HG02840 (cell line): ENCODE measurements around the gene AAMDC.
"Not testable (repeated sequence)": the region's sequence is repeated elsewhere in the genome, so short reads cannot be mapped to it uniquely, and the experiment has no call there.

ENCODE experiments used
- ATAC-seq: cut with Tn5 transposase; IDR thresholded peaks from one replicate; pipeline ENCODE4 v1.9.1; 2021; ENCODE audit warnings: mild to moderate bottlenecking, moderate library complexity, moderate number of reproducible peaks; ENCODE audit not compliant: unreplicated experiment, low FRiP score

The AAMDC gene

DNA sequence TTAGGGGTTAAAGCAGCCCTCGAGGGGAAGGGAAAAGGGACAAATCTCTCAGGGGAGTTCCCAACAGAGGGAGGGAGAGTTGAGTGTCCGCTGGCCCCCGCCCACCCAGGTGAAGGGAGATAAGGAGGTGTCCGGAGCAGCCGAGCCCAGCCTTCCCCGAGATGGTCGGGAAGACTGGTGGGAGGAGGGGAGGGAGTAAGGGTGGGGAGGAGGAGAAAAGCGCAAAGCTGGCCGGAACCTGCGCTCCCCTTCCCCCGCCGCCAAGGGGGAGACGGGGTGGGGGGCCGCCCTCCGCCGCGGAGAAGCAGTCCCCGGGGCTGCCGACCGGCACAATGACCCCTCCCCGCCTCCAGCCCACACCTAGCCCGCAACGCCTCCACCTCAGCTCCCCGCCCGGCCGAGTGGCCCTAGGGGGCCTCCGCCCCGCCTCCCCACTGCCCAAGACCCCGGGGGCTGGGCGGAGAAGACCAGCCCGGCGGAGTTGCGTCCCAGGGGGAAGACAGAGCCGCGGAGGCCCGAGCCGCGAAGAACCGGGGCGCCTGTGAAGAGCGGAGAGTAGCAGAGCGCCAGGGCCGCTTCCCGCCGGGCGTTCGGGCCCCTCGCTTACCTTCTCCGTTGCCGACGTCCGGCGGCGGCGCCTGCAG is 901 bp upstream of the AAMDC start:
- ATAC-seq, result peak; percentile 12

DNA sequence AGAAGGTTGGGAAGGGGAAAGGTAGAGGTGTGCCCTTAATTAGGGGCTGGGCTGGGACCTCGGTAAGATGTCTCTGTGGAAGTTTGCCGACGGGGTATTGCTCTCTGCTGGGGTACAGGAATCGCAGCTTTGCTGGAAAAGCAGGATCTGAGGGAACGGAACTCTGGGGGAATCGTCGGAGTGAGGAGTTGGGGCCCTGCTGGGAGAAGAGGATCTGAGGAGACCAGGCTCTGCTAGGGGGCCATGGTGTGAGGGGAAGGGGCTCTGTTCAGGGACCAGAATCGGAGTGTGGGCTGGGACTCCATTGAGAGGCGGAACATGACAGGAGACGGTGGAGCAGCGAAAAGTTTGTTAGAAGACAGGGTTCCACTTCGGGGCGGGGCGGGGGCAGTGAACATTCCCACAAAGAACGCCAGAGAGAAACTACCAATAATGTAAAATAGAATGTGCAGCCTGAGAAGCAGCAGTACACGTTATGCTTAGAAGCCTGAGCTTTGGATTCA is 456 bp downstream of the AAMDC start:
- ATAC-seq, result no peak

DNA sequence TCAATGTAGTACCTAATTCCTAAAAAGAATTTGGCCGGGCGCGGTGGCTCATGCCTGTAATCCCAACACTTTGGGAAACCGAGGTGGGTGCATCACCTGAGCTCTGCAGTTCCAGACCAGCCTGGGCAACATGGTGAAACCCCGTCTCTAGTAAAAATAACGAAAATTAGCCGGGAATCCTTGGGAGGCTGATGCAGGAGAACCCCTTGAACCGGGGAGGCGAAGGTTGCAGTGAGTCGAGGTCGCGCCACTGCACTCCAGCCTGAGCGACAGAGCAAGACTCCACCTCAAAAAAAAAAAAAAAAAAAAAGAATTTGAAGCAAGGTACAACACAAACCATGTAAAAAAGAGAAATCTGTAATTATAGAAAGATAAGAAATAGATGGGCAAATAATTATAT is 1.2 kb downstream of the AAMDC start:
- ATAC-seq, result not testable (repeated sequence)

DNA sequence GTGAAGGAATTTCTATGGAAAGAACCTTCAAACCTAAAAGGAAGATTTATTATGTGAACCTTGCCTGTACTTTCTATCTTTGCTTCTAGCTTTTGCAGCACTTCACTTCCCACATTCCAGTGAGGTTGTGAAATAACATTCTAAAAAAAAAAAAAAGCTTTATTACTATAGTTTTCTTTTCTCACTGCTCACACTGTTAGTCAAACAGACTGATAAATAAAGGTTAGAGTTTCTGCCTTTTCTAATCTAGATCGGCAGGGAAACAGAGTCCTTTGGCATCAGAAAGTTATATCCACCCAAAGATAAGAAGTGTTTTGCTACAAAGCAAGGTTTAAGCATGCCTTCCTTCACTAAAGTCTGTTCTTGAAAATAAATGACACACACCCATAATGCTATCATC is 2.8 kb downstream of the AAMDC start:
- no peak for ATAC-seq

DNA sequence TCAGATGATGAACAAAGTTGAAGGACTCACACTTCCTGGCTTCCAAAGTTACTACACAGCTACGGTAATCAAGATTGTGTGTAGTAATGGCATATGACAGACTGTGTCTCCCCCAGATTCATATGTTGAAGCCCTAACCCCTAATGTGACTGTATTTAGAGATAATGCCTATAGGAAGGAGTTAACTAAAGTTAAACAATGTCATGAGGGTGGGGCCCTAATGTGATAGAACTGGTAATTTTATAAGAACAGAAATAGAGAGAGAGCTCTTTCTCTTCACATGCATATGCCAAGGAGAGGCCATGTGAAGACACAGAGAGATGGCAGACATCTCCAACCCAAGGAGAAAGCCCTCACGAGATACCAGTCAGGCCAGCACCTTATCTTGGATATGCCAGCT is 8.0 kb downstream of the AAMDC start:
- ATAC-seq, result no peak

DNA sequence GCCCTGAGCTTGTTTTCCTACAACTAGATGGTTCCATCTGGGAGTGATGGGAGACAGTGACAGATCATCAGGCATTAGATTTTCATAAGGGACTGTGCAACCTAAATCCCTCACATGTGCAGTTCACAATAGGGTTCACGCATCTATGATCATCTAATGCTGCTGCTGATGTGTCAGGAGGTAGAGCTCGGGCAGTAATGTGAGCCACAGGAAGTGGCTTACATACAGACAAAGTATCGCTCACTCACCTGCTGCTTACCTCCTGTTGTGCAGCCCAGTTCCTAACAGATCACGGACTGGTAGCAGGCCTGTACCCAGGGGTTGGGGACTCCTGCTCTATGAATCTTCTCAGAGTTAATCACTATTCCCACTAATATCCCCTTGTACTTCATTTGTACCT is 12.4 kb downstream of the AAMDC start:
- ATAC-seq, result no peak

DNA sequence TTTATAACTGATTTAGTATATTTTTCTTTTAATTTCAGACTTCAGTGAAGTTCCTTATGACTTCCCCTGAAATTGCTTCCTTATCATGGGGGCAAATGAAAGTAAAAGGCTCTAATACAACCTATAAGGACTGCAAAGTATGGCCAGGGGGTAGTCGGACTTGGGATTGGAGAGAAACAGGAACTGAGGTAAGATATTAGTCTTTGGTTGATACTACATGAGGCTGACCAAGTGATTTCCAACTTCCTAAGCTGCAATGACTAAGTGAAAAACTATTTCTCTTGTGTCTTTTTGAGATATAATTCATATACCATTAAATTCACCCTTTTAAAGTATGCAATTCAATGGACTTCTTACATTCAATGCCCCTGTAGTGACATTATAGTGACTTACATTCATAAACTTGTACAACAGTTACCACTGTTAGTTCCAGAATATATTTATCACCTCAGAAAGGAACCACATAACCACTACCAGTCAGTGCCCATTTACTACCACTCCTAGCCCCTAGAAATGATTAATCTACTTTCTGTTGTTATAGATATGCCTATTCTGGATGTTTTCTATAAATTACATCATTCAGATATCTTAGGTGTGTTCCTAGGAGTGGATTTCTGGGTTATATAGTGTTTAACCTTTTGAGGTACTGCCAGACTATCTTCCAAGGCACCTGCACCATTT is 21.6 kb downstream of the AAMDC start:
- no peak for ATAC-seq

DNA sequence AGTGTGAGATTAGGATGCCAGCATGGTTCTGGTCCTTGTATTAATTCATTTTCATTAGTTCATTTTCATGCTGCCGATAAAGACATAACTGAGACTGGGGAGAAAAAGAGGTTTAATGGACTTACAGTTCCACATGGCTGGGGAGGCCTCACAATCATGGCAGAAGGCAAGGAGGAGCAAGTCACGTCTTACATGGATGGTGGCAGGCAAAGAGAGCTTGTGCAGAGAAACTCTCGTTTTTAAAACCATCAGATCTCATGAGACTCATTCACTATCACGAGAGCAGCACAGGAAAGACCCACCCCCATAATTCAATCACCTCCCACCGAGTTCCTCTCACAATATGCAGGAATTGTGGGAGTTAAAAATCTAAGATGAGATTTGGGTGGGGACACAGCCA is 22.8 kb downstream of the AAMDC start:
- not testable (repeated sequence) for ATAC-seq

DNA sequence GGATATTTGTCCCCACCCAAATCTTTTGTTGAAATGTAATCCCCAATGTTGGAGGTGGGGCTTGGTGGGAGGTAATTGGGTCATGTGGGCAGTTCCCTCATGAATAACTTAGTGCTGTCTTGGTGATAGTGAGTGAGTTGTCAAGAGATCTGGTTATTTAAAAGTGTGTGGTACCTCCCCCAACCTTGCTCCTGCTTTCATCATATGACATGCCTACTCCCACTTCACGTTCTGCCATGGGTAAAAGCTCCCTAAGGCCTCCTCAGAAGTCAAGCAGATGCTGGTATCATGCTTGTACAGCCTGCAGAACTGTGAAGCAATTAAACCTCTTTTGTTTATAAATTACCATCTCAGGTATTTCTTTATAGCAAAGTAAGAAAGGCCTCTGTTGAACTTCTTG is 30.6 kb downstream of the AAMDC start:
- ATAC-seq, result no peak

DNA sequence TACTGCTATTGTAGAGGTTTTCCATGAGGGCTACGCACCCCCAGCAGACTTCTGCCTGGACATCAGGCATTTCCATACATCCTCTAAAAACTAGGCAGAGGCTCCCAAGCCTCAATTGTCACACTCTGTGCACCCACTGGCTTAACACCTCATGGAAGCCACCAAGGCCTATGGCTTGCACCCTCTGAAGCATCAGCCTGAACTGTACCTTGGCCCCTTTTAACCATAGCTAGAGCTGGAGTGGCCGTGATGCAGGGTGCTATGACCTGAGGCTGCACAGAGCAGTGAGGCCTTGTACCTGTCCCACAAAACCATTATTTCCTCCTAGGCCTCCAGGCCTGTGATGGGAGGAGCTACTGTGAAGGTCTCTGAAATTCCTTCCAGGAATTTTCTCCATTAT is 33.9 kb downstream of the AAMDC start:
- no peak for ATAC-seq

DNA sequence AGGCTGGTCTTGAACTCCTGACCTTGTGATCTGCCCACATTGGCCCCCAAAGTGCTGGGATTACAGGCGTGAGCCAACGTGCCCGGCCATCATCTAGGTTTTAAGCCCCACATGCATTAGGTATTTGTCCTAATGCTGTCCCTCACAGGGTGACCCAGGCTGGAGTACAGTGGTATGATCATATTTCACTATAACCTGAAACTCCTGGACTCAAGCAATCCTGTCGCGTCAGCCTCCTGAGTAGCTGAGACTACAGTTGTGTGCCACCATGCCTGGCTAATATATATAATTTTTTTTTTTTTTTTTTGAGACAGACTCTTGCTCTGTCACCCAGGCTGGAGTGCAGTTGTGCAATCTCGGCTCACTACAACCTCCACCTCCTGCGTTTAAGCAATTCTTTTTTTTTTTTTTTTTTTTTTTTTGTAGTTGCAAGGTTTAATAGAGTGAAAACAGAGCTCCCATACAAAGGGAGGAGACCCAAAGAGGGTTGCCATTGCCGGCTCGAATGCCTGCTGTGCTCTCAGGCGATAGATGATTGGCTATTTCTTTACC is 37.0 kb downstream of the AAMDC start:
- ATAC-seq, result not testable (repeated sequence)

DNA sequence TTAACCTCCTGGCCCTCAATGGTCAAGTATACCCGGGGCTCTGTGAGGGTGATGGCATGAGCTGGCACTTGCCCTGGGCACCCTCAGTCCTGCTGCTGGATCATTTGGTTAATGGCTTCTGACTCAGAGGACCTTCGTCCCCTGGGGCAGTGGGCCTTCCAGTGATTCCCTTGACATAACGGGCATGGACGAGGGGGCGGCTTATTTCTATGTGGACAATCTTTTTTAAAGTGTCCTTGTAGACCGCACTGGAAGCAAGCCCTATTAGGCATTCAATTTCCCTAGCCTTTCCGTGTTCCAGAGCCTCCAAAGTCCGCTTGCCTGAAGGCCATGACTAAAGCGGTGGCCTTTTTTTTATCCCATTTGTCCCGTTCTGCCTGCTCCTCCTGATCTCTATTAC is 40.5 kb downstream of the AAMDC start:
- not testable (repeated sequence) for ATAC-seq

DNA sequence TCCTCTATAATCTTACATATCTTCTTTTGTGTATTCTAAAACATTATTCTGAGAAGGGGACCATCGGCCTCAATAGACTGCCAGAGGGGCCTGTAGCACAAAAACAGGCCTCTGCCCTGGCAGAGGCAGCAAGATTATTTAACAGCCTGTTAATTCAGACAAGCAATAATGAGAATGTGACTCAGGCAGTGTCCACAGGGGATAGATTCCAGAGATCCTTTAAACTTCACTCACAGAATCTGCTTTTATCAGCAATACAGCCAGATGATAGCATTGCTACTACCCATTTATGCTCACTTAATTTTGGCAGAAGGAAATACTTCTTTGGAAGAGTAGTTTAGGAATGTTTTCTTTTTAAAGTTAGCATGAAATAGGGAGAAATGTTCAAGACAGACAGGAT is 44.9 kb downstream of the AAMDC start:
- ATAC-seq, result no peak

DNA sequence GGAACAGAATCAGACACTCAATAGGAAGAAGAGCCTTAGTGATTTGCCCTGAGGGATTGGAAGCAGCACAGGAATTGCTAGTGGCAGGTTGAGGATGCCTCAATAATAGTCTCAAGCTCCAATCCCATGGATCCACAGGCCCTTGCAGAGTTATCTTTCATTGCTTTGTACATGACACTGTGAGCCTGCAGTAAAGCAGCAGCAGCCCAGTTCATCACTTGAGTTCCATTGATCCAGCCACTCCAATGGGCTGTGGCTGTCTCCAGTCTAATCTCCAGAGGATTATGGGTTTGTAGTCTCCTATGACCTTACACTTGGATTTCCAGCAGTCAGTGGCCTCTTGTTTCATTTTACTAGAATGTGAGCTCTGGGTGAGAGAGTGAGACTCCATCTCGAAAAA is 45.4 kb downstream of the AAMDC start:
- ATAC-seq, result no peak

DNA sequence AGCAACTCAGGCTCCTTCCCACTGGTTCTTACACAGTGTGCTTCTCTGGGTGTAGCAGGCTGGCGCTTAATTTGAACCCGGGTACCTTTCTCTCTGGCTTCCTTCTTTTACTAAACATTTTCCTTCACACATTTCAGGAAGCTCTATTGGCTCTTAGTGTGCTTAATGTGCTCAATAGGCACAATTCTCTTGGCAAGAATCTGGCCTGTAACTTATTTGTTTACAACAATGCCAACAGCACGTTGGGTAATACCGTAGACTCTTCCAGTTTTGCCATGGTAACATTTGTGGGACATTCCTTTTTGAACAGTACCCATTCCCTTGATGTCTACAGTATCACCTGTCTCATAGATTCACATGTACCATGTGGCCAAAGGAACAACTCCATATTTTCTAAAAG is 47.8 kb downstream of the AAMDC start:
- no peak for ATAC-seq

DNA sequence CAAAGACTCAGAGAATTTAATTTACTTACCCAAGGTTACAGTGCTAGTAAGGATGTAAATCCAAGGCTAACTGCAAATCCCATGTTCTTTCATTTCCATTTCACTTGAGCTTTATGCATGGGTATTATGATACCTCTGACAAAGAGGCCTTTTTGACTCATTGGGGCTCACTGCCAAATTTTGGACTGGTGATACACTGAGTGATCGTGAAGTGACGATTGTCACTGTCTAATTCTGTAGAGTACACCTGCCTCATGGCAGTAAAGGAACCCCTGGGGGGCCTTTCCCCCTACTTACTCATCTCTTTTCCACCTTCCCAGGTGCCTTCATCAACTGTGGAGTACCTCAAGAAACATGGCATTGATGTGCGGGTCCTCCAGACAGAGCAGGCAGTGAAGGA is 50.9 kb downstream of the AAMDC start:
- ATAC-seq, result no peak

DNA sequence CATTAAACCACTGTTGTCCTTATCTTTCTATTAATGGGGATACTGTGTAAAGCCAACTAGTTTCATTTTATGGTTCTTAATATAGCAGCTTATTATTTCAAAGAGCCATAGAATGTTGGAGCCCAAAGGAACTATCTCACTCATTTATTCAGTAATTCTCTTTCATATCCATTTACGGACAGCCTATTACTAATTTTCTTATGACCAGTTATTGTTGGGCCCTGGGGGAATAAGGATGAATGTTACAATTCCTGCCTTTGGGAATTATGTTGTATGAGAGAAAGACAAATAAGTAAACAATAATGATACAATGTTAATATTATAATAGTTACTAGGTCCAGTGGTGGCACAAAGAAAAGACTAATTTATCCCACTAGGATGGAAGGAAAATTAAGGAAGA is 52.4 kb downstream of the AAMDC start:
- no peak for ATAC-seq

DNA sequence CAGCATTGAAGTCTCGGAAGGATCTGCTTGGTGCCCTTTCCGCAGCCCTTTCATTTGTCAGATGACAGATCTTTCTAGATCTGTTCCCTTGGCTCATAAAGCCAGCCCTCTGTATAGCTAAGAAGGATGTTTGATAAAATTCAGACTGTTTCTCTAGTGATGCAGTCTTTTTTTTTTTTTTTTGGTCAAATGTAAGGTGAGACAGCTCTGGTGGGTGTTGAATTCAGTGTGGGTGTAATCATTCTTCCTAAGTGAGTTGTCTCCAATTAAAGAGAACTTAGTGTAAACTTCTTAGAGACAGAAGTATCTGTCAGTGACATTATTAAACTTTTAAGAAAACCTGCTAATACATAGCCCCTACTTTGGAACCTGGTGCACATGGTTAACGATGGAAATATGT is 53.3 kb downstream of the AAMDC start:
- ATAC-seq, result no peak

DNA sequence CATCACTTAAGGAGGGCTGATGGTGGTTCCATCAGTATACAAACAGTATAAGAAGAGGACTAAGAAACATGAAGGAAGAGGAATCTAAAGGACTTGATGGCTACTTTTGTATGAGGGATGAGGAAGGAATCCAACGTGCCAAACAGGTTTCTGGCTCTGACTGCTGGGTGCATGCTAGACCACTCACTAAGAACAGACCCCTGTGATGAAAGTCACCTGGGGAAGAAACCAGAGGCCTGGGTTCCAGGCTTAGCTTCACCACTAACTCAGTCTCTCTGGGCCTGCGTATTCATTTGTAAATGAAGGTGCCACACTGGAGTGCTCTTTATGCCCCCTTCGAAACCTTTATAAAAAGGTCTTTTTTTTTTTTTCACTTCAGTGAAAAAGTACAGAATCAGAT is 55.1 kb downstream of the AAMDC start:
- no peak for ATAC-seq

DNA sequence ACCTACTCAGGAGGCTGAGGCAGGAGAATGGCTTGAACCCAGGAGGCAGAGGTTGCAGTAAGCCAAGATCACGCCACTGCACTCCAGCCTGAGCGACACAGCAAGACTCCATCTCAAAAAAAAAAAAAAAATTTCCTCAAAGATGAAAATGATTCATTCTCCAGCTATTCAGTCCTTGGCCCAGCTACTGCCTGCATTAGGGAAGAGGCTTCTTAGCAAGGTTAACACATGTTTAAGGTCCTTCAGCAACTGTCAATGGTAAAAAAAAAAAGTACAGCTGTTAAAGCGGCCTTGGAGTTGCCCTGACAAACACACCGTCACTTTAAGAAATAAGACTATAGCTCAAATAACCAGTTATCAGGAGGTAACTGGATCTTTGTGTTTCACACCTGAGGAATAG is 57.3 kb downstream of the AAMDC start:
- not testable (repeated sequence) for ATAC-seq

DNA sequence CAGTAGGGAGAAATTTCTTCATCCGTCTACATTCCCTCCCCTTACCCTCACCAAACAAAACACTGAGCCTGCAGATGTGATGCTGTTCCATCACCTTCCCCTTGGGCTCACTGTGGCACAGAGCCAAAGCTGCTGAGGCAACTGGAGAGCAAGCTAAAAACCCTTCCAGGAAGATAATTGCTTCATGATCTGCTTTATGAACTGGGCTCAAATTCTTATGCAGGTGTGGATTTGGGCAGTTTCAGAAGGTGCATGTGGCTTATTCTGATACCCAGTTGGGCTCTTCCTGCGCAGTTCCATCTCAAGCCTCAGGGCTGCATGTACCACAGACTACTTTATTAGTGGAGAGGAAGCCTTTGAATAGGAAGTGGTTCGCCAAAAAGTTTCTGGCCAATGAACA is 58.3 kb downstream of the AAMDC start:
- no peak for ATAC-seq

DNA sequence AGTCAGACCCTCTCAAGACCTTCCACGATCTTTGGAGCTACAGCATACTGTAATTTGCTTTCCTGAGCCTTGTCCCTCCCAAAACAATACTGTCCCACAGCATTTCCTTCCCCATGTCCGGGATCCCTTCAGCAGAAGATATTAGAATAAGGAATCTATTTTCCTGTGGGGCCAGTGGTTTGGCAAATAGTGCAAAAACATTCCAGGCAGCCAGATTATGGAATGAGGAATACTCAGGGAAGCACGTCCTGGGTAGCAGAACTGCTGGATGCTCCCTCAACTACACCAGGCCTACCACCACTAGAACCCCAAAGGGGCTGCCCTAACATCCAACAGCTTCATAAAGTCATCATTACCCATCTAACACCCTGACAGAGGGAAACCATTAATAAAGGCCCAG is 61.5 kb downstream of the AAMDC start:
- ATAC-seq, result no peak
